ENCODE data around the gene CLEC6A.
"Not testable (repeated sequence)": the region's sequence is repeated elsewhere in the genome, so short reads cannot be mapped to it uniquely, and the experiment has no call there.

CLEC6A gene

GRCh38 chr12:8455727-8456360, at the start of gene CLEC6A:
CLEC6A (plus strand) TSS chr12:8455962; CDS start chr12:8456112, 150 bp downstream.
- Histone ChIP-seq H3K9me3 (ENCODE audit: control insufficient read depth in 1 of 2, low read length in 2 of 2) (no peaks in the 10 kb centered on the region), H3K27ac (ENCODE audit: low read depth, low read length) (no peak within 1 kb of the TSS), H3K36me3 (ENCODE audit: control insufficient read depth in 1 of 2, insufficient read depth in 2 of 2, low read length in 2 of 2) (no peaks in the 10 kb centered on the region)

GRCh38 chr12:8419576-8419975, 36.2 kb upstream of the CLEC6A start:
- H3K27me3 ChIP-seq (ENCODE audit: control insufficient read depth in 1 of 2, insufficient read depth in 2 of 2, low read length in 2 of 2); H3K4me1 ChIP-seq (ENCODE audit: control insufficient read depth in 1 of 2, insufficient read depth in 2 of 2, low read length in 2 of 2); H3K4me3 ChIP-seq (ENCODE audit: low read depth in 1 of 2, low read length in 2 of 2); H3K9ac ChIP-seq (ENCODE audit: low read depth in 1 of 2, low read length in 2 of 2); H3K9me3 ChIP-seq (ENCODE audit: control insufficient read depth in 1 of 2, low read length in 2 of 2); H3K36me3 ChIP-seq (ENCODE audit: control insufficient read depth in 1 of 2, insufficient read depth in 2 of 2, low read length in 2 of 2); H3K27ac ChIP-seq (ENCODE audit: low read depth, low read length): not testable (repeated sequence)

More at GRCh38 chr12:8455727-8456360, at the start of gene CLEC6A:
- Histone ChIP-seq H3K9ac (ENCODE audit: low read depth in 1 of 2, low read length in 2 of 2) (no peak within 1 kb of the TSS), H3K27me3 (ENCODE audit: control insufficient read depth in 1 of 2, insufficient read depth in 2 of 2, low read length in 2 of 2) (peaks cover 0 to 4% of the 10 kb centered on the region in 2 donors), H3K4me3 (ENCODE audit: low read depth in 1 of 2, low read length in 2 of 2) (no peak within 1 kb of the TSS), H3K4me1 (ENCODE audit: control insufficient read depth in 1 of 2, insufficient read depth in 2 of 2, low read length in 2 of 2) (no peaks in the 10 kb centered on the region)

GRCh38 chr12:8420506-8420905, 35.3 kb upstream of the CLEC6A start:
- H3K27ac ChIP-seq (ENCODE audit: low read depth, low read length) = no peak overlapping the region

GRCh38 chr12:8444536-8445278, 11.1 kb upstream of the CLEC6A start:
- not testable (repeated sequence) for H3K9me3 ChIP-seq (ENCODE audit: control insufficient read depth in 1 of 2, low read length in 2 of 2); H3K27me3 ChIP-seq (ENCODE audit: control insufficient read depth in 1 of 2, insufficient read depth in 2 of 2, low read length in 2 of 2); H3K4me1 ChIP-seq (ENCODE audit: control insufficient read depth in 1 of 2, insufficient read depth in 2 of 2, low read length in 2 of 2); H3K4me3 ChIP-seq (ENCODE audit: low read depth in 1 of 2, low read length in 2 of 2); H3K27ac ChIP-seq (ENCODE audit: low read depth, low read length); H3K9ac ChIP-seq (ENCODE audit: low read depth in 1 of 2, low read length in 2 of 2); H3K36me3 ChIP-seq (ENCODE audit: control insufficient read depth in 1 of 2, insufficient read depth in 2 of 2, low read length in 2 of 2)

More at GRCh38 chr12:8420506-8420905, 35.3 kb upstream of the CLEC6A start:
- H3K9me3 ChIP-seq (ENCODE audit: control insufficient read depth in 1 of 2, low read length in 2 of 2) = no peaks in the 10 kb centered on the region
- H3K36me3 ChIP-seq (ENCODE audit: control insufficient read depth in 1 of 2, insufficient read depth in 2 of 2, low read length in 2 of 2) = no peaks in the 10 kb centered on the region
- no peaks in the 10 kb centered on the region for H3K4me1 ChIP-seq (ENCODE audit: control insufficient read depth in 1 of 2, insufficient read depth in 2 of 2, low read length in 2 of 2)
- no peak overlapping the region for H3K9ac ChIP-seq (ENCODE audit: low read depth in 1 of 2, low read length in 2 of 2)
- H3K27me3 ChIP-seq (ENCODE audit: control insufficient read depth in 1 of 2, insufficient read depth in 2 of 2, low read length in 2 of 2) = no peaks in the 10 kb centered on the region
- no peak overlapping the region for H3K4me3 ChIP-seq (ENCODE audit: low read depth in 1 of 2, low read length in 2 of 2)

- Histone ChIP-seq H3K9me3 (ENCODE audit: control insufficient read depth in 1 of 2, low read length in 2 of 2) (no peaks in the 10 kb centered on the region), H3K4me1 (ENCODE audit: control insufficient read depth in 1 of 2, insufficient read depth in 2 of 2, low read length in 2 of 2) (no peaks in the 10 kb centered on the region), H3K27ac (ENCODE audit: low read depth, low read length) (no peak overlapping the region), H3K4me3 (ENCODE audit: low read depth in 1 of 2, low read length in 2 of 2) (no peak overlapping the region), H3K36me3 (ENCODE audit: control insufficient read depth in 1 of 2, insufficient read depth in 2 of 2, low read length in 2 of 2) (no peaks in the 10 kb centered on the region), H3K9ac (ENCODE audit: low read depth in 1 of 2, low read length in 2 of 2) (no peak overlapping the region), H3K27me3 (ENCODE audit: control insufficient read depth in 1 of 2, insufficient read depth in 2 of 2, low read length in 2 of 2) (no peaks in the 10 kb centered on the region)
These were observed 10.0 kb upstream of the CLEC6A start for GRCh38 chr12:8445731-8446130.

GRCh38 chr12:8446642-8447547, 8.9 kb upstream of the CLEC6A start:
- H3K4me3 ChIP-seq (ENCODE audit: low read depth in 1 of 2, low read length in 2 of 2) = no peak overlapping the region
- H3K9ac ChIP-seq (ENCODE audit: low read depth in 1 of 2, low read length in 2 of 2) = no peak overlapping the region
- H3K4me1 ChIP-seq (ENCODE audit: control insufficient read depth in 1 of 2, insufficient read depth in 2 of 2, low read length in 2 of 2) = no peaks in the 10 kb centered on the region
- no peaks in the 10 kb centered on the region for H3K27me3 ChIP-seq (ENCODE audit: control insufficient read depth in 1 of 2, insufficient read depth in 2 of 2, low read length in 2 of 2)
- H3K36me3 ChIP-seq (ENCODE audit: control insufficient read depth in 1 of 2, insufficient read depth in 2 of 2, low read length in 2 of 2) = no peaks in the 10 kb centered on the region
- H3K9me3 ChIP-seq (ENCODE audit: control insufficient read depth in 1 of 2, low read length in 2 of 2) = no peaks in the 10 kb centered on the region
- H3K27ac ChIP-seq (ENCODE audit: low read depth, low read length) = no peak overlapping the region

- no peak overlapping the region for H3K9ac ChIP-seq (ENCODE audit: low read depth in 1 of 2, low read length in 2 of 2)
- no peak overlapping the region for H3K27ac ChIP-seq (ENCODE audit: low read depth, low read length)
- no peak overlapping the region for H3K4me3 ChIP-seq (ENCODE audit: low read depth in 1 of 2, low read length in 2 of 2)
- no peaks in the 10 kb centered on the region for H3K36me3 ChIP-seq (ENCODE audit: control insufficient read depth in 1 of 2, insufficient read depth in 2 of 2, low read length in 2 of 2)
- H3K27me3 ChIP-seq (ENCODE audit: control insufficient read depth in 1 of 2, insufficient read depth in 2 of 2, low read length in 2 of 2) = peaks cover 0 to 4% of the 10 kb centered on the region in 2 donors
- no peaks in the 10 kb centered on the region for H3K9me3 ChIP-seq (ENCODE audit: control insufficient read depth in 1 of 2, low read length in 2 of 2)
- H3K4me1 ChIP-seq (ENCODE audit: control insufficient read depth in 1 of 2, insufficient read depth in 2 of 2, low read length in 2 of 2) = no peaks in the 10 kb centered on the region
These were observed 6.4 kb upstream of the CLEC6A start for GRCh38 chr12:8449355-8449859.

- no peaks in the 10 kb centered on the region for H3K36me3 ChIP-seq (ENCODE audit: control insufficient read depth in 1 of 2, insufficient read depth in 2 of 2, low read length in 2 of 2)
- no peaks in the 10 kb centered on the region for H3K4me1 ChIP-seq (ENCODE audit: control insufficient read depth in 1 of 2, insufficient read depth in 2 of 2, low read length in 2 of 2)
- peaks cover 0 to 4% of the 10 kb centered on the region in 2 donors for H3K27me3 ChIP-seq (ENCODE audit: control insufficient read depth in 1 of 2, insufficient read depth in 2 of 2, low read length in 2 of 2)
- H3K27ac ChIP-seq (ENCODE audit: low read depth, low read length) = no peak overlapping the region
- H3K9me3 ChIP-seq (ENCODE audit: control insufficient read depth in 1 of 2, low read length in 2 of 2) = no peaks in the 10 kb centered on the region
- no peak overlapping the region for H3K9ac ChIP-seq (ENCODE audit: low read depth in 1 of 2, low read length in 2 of 2)
- no peak overlapping the region for H3K4me3 ChIP-seq (ENCODE audit: low read depth in 1 of 2, low read length in 2 of 2)
These were observed 3.7 kb upstream of the CLEC6A start for GRCh38 chr12:8452036-8452435.

GRCh38 chr12:8453021-8453513, 2.7 kb upstream of the CLEC6A start:
- no peak overlapping the region for H3K27ac ChIP-seq (ENCODE audit: low read depth, low read length)
- no peaks in the 10 kb centered on the region for H3K4me1 ChIP-seq (ENCODE audit: control insufficient read depth in 1 of 2, insufficient read depth in 2 of 2, low read length in 2 of 2)
- H3K27me3 ChIP-seq (ENCODE audit: control insufficient read depth in 1 of 2, insufficient read depth in 2 of 2, low read length in 2 of 2) = peaks cover 0 to 4% of the 10 kb centered on the region in 2 donors
- no peak overlapping the region for H3K4me3 ChIP-seq (ENCODE audit: low read depth in 1 of 2, low read length in 2 of 2)
- H3K9me3 ChIP-seq (ENCODE audit: control insufficient read depth in 1 of 2, low read length in 2 of 2) = no peaks in the 10 kb centered on the region
- H3K9ac ChIP-seq (ENCODE audit: low read depth in 1 of 2, low read length in 2 of 2) = no peak overlapping the region
- H3K36me3 ChIP-seq (ENCODE audit: control insufficient read depth in 1 of 2, insufficient read depth in 2 of 2, low read length in 2 of 2) = no peaks in the 10 kb centered on the region
